ENCODE measurements around the gene ICAM1. TPM values are rescaled to one million over a fixed set of nuclear protein-coding genes. Genes with fewer than 3 reads are reported as not detected.

ICAM1 gene
- total and polyA plus RNA-seq, 11 donors = 6.0 to 87.6 (median 9.7) TPM

- Histone ChIP-seq H3K4me1 (peaks cover 10 to 69% (median 41%) of the 10 kb centered on the region in 12 donors), H3K27me3 (peaks cover 36 to 98% (median 80%) of the 10 kb centered on the region in 9 donors), H3K4me3 (peak overlapping the region in 1 of 12 donors; percentile 10), H3K9me3 (no peaks in the 10 kb centered on the region), H3K36me3 (no peaks in the 10 kb centered on the region), H3K27ac (no peak overlapping the region)
- no peak for ATAC-seq
- DNase-seq = no peak
- intact Hi-C loops (cut with DNase I) = no loop called here
- no peak for TF ChIP-seq POLR2A (IDR thresholded peaks at IDR 0.05)
- TF ChIP-seq CTCF (IDR thresholded peaks at IDR 0.05) = no peak
- WGBS, 4 donors = 21 to 32% (median 27%) methylated on average over 29 to 49 of the region's 49 CpGs
Observed at GRCh38 chr19:10293637-10294367, 22.9 kb downstream of the ICAM1 start.

- peaks cover 36 to 98% (median 75%) of the 10 kb centered on the region in 9 donors for H3K27me3 ChIP-seq
Observed at GRCh38 chr19:10294368-10294697, 23.4 kb downstream of the ICAM1 start.

GRCh38 chr19:10295305-10295846 lies 24.5 kb downstream of the ICAM1 start:
- DNase-seq = peak in 2 of 5 donors; percentile 37 to 68
- peaks cover 10 to 61% (median 28%) of the 10 kb centered on the region in 12 donors for H3K4me1 ChIP-seq

More at GRCh38 chr19:10294368-10294697, 23.4 kb downstream of the ICAM1 start:
- Histone ChIP-seq H3K36me3 (no peaks in the 10 kb centered on the region), H3K9me3 (no peaks in the 10 kb centered on the region), H3K4me1 (peaks cover 10 to 64% (median 36%) of the 10 kb centered on the region in 12 donors), H3K4me3 (peak overlapping the region in 1 of 12 donors; percentile 10), H3K27ac (no peak overlapping the region)
- intact Hi-C loops (cut with DNase I) = no loop called here
- peak in 1 of 12 donors; percentile 8 for TF ChIP-seq CTCF (IDR thresholded peaks at IDR 0.05)
- no peak for TF ChIP-seq POLR2A (IDR thresholded peaks at IDR 0.05)
- DNase-seq (peak in 1 of 5 donors; percentile 27), ATAC-seq (no peak)
- WGBS, 4 donors = 10 to 23% (median 19%) methylated on average over 13 to 25 of the region's 25 CpGs

More at GRCh38 chr19:10295305-10295846, 24.5 kb downstream of the ICAM1 start:
- Histone ChIP-seq H3K27ac (no peak overlapping the region), H3K27me3 (peaks cover 36 to 97% (median 67%) of the 10 kb centered on the region in 9 donors), H3K36me3 (no peaks in the 10 kb centered on the region), H3K9me3 (no peaks in the 10 kb centered on the region), H3K4me3 (peak overlapping the region in 10 of 12 donors; percentile 9 to 51 (median 27))
- WGBS, 4 donors = 1 to 4% (median 2%) methylated on average over 18 to 48 of the region's 48 CpGs
- intact Hi-C loops (cut with DNase I) = no loop called here
- peak in 1 of 4 donors; percentile 3 for ATAC-seq
- TF ChIP-seq CTCF (IDR thresholded peaks at IDR 0.05) (peak in 1 of 12 donors; percentile 20), POLR2A (IDR thresholded peaks at IDR 0.05) (no peak)

All from heart left ventricle (tissue), 16 donors.